Astrocyte (in vitro differentiated cells and primary cell): ENCODE data around the gene FCRL3. TPM values are rescaled to one million over a fixed set of nuclear protein-coding genes. Genes with fewer than 3 reads are reported as not detected.

Source experiments
- DNase-seq: peaks from one replicate; pipeline ENCODE4 v3.0.0-alpha.2; 2010; ENCODE audit warnings: low read depth
- FAIRE-seq: peaks from 2 replicates; lab custom pipeline; 2011; peaks lifted over from hg19 to GRCh38; lab: Jason Lieb, UNC
- H2AFZ ChIP-seq: 2 replicates; pipeline ENCODE4 v1.6.0; 2012; ENCODE audit warnings: low read depth, low read length, inconsistent platforms
- H3K27ac ChIP-seq: 2 replicates; pipeline ENCODE4 v1.5.1; 2011; ENCODE audit warnings: low read depth, low read length, inconsistent platforms
- H3K27me3 ChIP-seq: 2 replicates; pipeline ENCODE4 v1.6.0; 2011; ENCODE audit warnings: low read length, inconsistent platforms; ENCODE audit not compliant: insufficient read depth
- H3K36me3 ChIP-seq: 2 replicates; pipeline ENCODE4 v1.5.1; 2011; ENCODE audit warnings: low read length, inconsistent platforms; ENCODE audit not compliant: insufficient read depth
- H3K4me1 ChIP-seq: 2 replicates; pipeline ENCODE4 v1.5.1; 2011; ENCODE audit warnings: low read length, inconsistent platforms; ENCODE audit not compliant: insufficient read depth
- H3K4me2 ChIP-seq: 2 replicates; pipeline ENCODE4 v1.6.0; 2012; ENCODE audit warnings: low read length, inconsistent platforms
- H3K4me3 ChIP-seq: 2 replicates; pipeline ENCODE4 v1.5.1; 2011; ENCODE audit warnings: low read depth, mild to moderate bottlenecking, low read length, inconsistent platforms; ENCODE audit not compliant: insufficient read depth
- H3K79me2 ChIP-seq: 2 replicates; pipeline ENCODE4 v1.6.0; 2012; ENCODE audit warnings: mild to moderate bottlenecking, low read length, inconsistent platforms; ENCODE audit not compliant: insufficient read depth
- H3K9ac ChIP-seq: 2 replicates; pipeline ENCODE4 v1.6.0; 2012; ENCODE audit warnings: mild to moderate bottlenecking, low read length, inconsistent platforms
- H3K9me3 ChIP-seq: 2 replicates; pipeline ENCODE4 v1.5.1; 2012; ENCODE audit warnings: low read depth, mild to moderate bottlenecking, low read length, inconsistent platforms; ENCODE audit not compliant: insufficient read depth
- H4K20me1 ChIP-seq: 2 replicates; pipeline ENCODE4 v1.6.0; 2012; ENCODE audit warnings: low read length, inconsistent platforms; ENCODE audit not compliant: insufficient read depth
- H3K27ac Mint-ChIP-seq: one replicate; pipeline ENCODE4 v1.8.0; 2021; ENCODE audit warnings: mild to moderate bottlenecking, mixed read lengths; ENCODE audit not compliant: unreplicated experiment
- H3K27me3 Mint-ChIP-seq: one replicate; pipeline ENCODE4 v1.8.0; 2021; ENCODE audit warnings: low read depth, mixed read lengths; ENCODE audit not compliant: unreplicated experiment
- H3K36me3 Mint-ChIP-seq: one replicate; pipeline ENCODE4 v1.8.0; 2021; ENCODE audit warnings: low read depth, mixed read lengths; ENCODE audit not compliant: unreplicated experiment
- H3K4me1 Mint-ChIP-seq: one replicate; pipeline ENCODE4 v1.8.0; 2021; ENCODE audit warnings: low read depth, mixed read lengths; ENCODE audit not compliant: unreplicated experiment
- H3K4me3 Mint-ChIP-seq: one replicate; pipeline ENCODE4 v1.8.0; 2021; ENCODE audit warnings: mild to moderate bottlenecking, moderate library complexity, mixed read lengths; ENCODE audit not compliant: unreplicated experiment
- H3K9me3 Mint-ChIP-seq: one replicate; pipeline ENCODE4 v1.8.0; 2021; ENCODE audit warnings: mild to moderate bottlenecking, mixed read lengths; ENCODE audit not compliant: unreplicated experiment
- EZH2 ChIP-seq: IDR thresholded peaks from 2 replicates; pipeline ENCODE4 v1.6.1; 2012; ENCODE audit warnings: mild to moderate bottlenecking, low read length, inconsistent platforms; ENCODE audit not compliant: insufficient read depth
- total RNA-seq: library from RNA; stranded (reverse); gene quantifications from 2 replicates; pipeline ENCODE4 v1.2.1, GENCODE V29; 2021
- TF ChIP-seq, protein P1 (sequence below): IDR thresholded peaks from 2 replicates; pipeline ENCODE4 v1.5.1; 2011; ENCODE audit warnings: low read depth, mild to moderate bottlenecking, inconsistent platforms, low read length, moderate library complexity; ENCODE audit not compliant: insufficient read depth

FCRL3 gene
- total RNA-seq, 1 donor from 2014 or later: not detected

DNA sequence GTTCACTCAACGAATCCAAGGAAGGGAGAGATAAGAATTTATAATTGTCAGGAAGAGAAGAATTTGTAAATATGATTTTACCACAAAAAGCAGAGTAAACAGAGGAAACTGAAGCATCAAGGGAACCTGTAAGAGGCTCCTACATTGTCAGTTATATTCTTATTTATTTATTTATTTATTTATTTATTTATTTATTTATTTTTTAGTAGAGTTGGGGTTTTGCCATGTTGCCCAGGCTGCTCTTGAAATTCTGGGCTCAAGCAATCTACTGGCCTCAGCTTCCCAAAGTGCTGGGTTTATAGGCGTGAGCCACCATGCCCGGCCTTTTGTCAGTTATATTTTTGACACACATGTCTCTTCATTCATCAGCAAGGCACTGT lies 47.1 kb downstream of the FCRL3 start:
- no peak overlapping the region for H3K4me3 ChIP-seq
- H2AFZ ChIP-seq: no peak overlapping the region
- Mint-ChIP-seq H3K4me3 (no peak overlapping the region), H3K36me3 (no peaks in the 10 kb centered on the region), H3K9me3 (peaks cover 2% of the 10 kb centered on the region), H3K27me3 (peaks cover 13% of the 10 kb centered on the region), H3K4me1 (no peaks in the 10 kb centered on the region), H3K27ac (no peak overlapping the region)
- no peak overlapping the region for H3K4me2 ChIP-seq
- no peaks in the 10 kb centered on the region for H3K9me3 ChIP-seq
- no peak for TF ChIP-seq EZH2
- TF ChIP-seq, protein P1, sequence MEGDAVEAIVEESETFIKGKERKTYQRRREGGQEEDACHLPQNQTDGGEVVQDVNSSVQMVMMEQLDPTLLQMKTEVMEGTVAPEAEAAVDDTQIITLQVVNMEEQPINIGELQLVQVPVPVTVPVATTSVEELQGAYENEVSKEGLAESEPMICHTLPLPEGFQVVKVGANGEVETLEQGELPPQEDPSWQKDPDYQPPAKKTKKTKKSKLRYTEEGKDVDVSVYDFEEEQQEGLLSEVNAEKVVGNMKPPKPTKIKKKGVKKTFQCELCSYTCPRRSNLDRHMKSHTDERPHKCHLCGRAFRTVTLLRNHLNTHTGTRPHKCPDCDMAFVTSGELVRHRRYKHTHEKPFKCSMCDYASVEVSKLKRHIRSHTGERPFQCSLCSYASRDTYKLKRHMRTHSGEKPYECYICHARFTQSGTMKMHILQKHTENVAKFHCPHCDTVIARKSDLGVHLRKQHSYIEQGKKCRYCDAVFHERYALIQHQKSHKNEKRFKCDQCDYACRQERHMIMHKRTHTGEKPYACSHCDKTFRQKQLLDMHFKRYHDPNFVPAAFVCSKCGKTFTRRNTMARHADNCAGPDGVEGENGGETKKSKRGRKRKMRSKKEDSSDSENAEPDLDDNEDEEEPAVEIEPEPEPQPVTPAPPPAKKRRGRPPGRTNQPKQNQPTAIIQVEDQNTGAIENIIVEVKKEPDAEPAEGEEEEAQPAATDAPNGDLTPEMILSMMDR: no peak
- no peak overlapping the region for H3K9ac ChIP-seq
- no peaks in the 10 kb centered on the region for H4K20me1 ChIP-seq
- no peak overlapping the region for H3K27ac ChIP-seq
- DNase-seq (no peak), FAIRE-seq (no peak)
- no peaks in the 10 kb centered on the region for H3K27me3 ChIP-seq
- H3K4me1 ChIP-seq: no peaks in the 10 kb centered on the region
- H3K36me3 ChIP-seq: no peaks in the 10 kb centered on the region
- H3K79me2 ChIP-seq: no peaks in the 10 kb centered on the region

DNA sequence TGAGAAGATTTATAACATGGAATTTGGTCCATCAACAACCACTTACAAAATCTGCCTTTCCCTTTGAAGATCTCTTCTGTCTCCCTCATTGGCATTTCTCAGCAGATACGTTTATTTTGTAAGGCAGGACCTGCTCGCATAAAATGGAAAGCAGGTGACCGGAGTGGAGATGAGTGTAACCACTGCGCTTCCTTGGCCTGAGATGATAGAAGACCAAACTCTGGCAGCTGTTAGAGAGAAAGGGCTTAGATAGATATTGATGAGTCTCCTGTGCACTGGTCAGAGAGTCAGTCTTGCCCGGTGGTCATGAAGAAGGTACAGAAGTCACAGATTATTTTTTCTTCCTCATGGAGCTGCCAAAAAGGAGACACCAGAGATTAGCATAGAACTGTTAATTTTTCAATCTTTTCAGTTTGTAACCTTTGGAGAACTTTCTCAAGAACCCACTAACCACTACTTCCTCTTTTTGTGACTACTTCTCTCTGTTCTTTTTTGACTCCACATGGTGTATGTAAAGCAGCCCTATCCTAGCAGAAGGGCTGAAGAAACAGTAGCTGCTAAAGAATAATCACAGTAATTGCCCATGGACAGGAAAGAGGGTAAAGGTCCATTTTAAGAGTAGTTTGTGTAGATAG lies 47.6 kb downstream of the FCRL3 start:
- TF ChIP-seq, protein P1: no peak
- TF ChIP-seq EZH2: no peak
- H3K9me3 Mint-ChIP-seq: peaks cover 2% of the 10 kb centered on the region
- Histone ChIP-seq H3K4me2 (no peak overlapping the region), H3K9me3 (no peaks in the 10 kb centered on the region), H3K27me3 (no peaks in the 10 kb centered on the region), H4K20me1 (no peaks in the 10 kb centered on the region), H3K36me3 (no peaks in the 10 kb centered on the region), H3K4me3 (no peak overlapping the region), H3K9ac (no peak overlapping the region), H2AFZ (no peak overlapping the region), H3K4me1 (no peaks in the 10 kb centered on the region), H3K27ac (no peak overlapping the region), H3K79me2 (no peaks in the 10 kb centered on the region)
- no peak for FAIRE-seq
- H3K4me1 Mint-ChIP-seq: no peaks in the 10 kb centered on the region
- no peak overlapping the region for H3K4me3 Mint-ChIP-seq
- H3K36me3 Mint-ChIP-seq: no peaks in the 10 kb centered on the region
- no peak overlapping the region for H3K27ac Mint-ChIP-seq
- no peak for DNase-seq
- H3K27me3 Mint-ChIP-seq: peaks cover 13% of the 10 kb centered on the region

GRCh38 chr1:157648317-157648716 lies 52.3 kb downstream of the FCRL3 start:
- Histone ChIP-seq H4K20me1 (no peaks in the 10 kb centered on the region), H3K9me3 (no peaks in the 10 kb centered on the region), H3K4me2 (no peak overlapping the region), H3K36me3 (no peaks in the 10 kb centered on the region), H3K79me2 (no peaks in the 10 kb centered on the region), H3K9ac (no peak overlapping the region), H3K4me1 (no peaks in the 10 kb centered on the region), H3K27me3 (no peaks in the 10 kb centered on the region), H2AFZ (no peak overlapping the region), H3K27ac (no peak overlapping the region), H3K4me3 (no peak overlapping the region)
- Mint-ChIP-seq H3K36me3 (no peaks in the 10 kb centered on the region), H3K9me3 (peaks cover 2% of the 10 kb centered on the region), H3K4me1 (no peaks in the 10 kb centered on the region), H3K4me3 (no peak overlapping the region), H3K27ac (no peak overlapping the region), H3K27me3 (peaks cover 13% of the 10 kb centered on the region)
- no peak for TF ChIP-seq EZH2
- TF ChIP-seq, protein P1: no peak
- FAIRE-seq (no peak), DNase-seq (no peak)
